Vagina (tissue), 2 donors: ENCODE measurements around the gene PTTG1IP. TPM values are rescaled to one million over a fixed set of nuclear protein-coding genes. Genes with fewer than 3 reads are reported as not detected.

Source experiments
- DNase-seq, 2 donors: peaks; one replicate each; pipeline ENCODE4 v3.0.0-alpha.2; 2017; ENCODE audit errors: extremely low spot score in 2 of 2
- H3K27ac ChIP-seq: fragments of 200-600 bp; sonication (generic); one replicate; pipeline ENCODE4 v1.5.1; 2019
- H3K27me3 ChIP-seq: fragments of 200-600 bp; sonication (generic); one replicate; pipeline ENCODE4 v1.5.1; 2019
- H3K36me3 ChIP-seq, 2 donors: fragments of 200-600 bp; sonication (generic); one replicate each; pipeline ENCODE4 v1.5.1; 2017 to 2019
- H3K4me1 ChIP-seq: fragments of 200-600 bp; sonication (generic); one replicate; pipeline ENCODE4 v1.5.1; 2019
- H3K4me3 ChIP-seq, 2 donors: fragments of 200-600 bp; sonication (generic); 1 replicate in 1 of 2; 2 replicates in 1 of 2; pipeline ENCODE4 v1.5.1; 2016 to 2019
- H3K9me3 ChIP-seq: fragments of 200-600 bp; sonication (generic); one replicate; pipeline ENCODE4 v1.5.1; 2019
- POLR2A ChIP-seq, 2 donors: fragments of 450-650 bp; IDR thresholded peaks; one replicate each; pipeline ENCODE4 v1.6.1; 2017; ENCODE audit warnings: antibody characterized with exemption in 2 of 2, mild to moderate bottlenecking in 2 of 2, moderate library complexity in 2 of 2
- POLR2AphosphoS5 ChIP-seq, 2 donors: sonication (generic); formaldehyde crosslinking; IDR thresholded peaks; one replicate each; pipeline ENCODE4 v1.9.0; 2017; ENCODE audit warnings: antibody characterized with exemption in 2 of 2, mild to moderate bottlenecking in 2 of 2, low read depth in 1 of 2; ENCODE audit not compliant: insufficient read depth in 1 of 2
- intact Hi-C: fragments of 100-400 bp; cut with DNase I; formaldehyde crosslinking; loops from one replicate; pipeline ENCODE4 v1.15.1; 2023
- total RNA-seq: library from RNA; depleted of rRNA; stranded (reverse); fragments of >200 nt; gene quantifications from one replicate; pipeline ENCODE4 v1.2.3, GENCODE V29; 2016
- TF ChIP-seq, protein P1 (sequence below), 3 experiments: fragments of 450-650 bp in 2 of 3; fragments of 200-600 bp in 1 of 3; sonication (generic) in 1 of 3; IDR thresholded peaks; one replicate each; pipeline ENCODE4 v1.5.1; 2017 to 2019; ENCODE audit warnings: antibody characterized with exemption in 3 of 3, mild to moderate bottlenecking in 2 of 3, moderate library complexity in 2 of 3

PTTG1IP gene
- total RNA-seq, 1 donor from 2014 or later, result 165 TPM

DNA sequence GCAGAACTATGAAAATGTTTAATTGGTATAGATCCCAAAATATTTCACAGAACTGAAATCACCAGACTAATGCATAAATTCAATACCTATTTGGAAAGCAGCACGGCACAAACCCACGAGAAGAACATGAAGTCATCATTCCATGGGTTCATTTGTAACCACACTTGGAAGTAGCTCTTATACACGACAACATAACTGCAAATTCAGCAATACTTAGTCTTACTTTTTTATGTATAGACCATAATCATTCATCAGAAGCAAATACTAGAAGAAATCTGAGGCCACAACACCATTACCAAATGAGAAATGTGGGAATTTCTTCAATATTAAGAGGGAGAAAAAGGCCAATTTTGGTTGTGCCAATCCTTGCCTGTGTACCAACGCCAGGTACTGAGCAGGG is 67.6 kb downstream of the PTTG1IP start:
- H3K9me3 ChIP-seq, result no peaks in the 10 kb centered on the region
- intact Hi-C loops, result loop anchor here (10.0 kb wide), 2 partner anchors 129 to 471 kb away; partner anchors contain the start of gene CFAP410
- H3K27ac ChIP-seq, result no peak overlapping the region
- peaks cover 0 to 35% of the 10 kb centered on the region in 2 donors for H3K36me3 ChIP-seq
- H3K27me3 ChIP-seq, result no peaks in the 10 kb centered on the region
- DNase-seq, result no peak
- no peak overlapping the region for H3K4me3 ChIP-seq
- peaks cover 15% of the 10 kb centered on the region for H3K4me1 ChIP-seq
- TF ChIP-seq POLR2A (IDR thresholded peaks at IDR 0.05), result no peak
- TF ChIP-seq, protein P1, sequence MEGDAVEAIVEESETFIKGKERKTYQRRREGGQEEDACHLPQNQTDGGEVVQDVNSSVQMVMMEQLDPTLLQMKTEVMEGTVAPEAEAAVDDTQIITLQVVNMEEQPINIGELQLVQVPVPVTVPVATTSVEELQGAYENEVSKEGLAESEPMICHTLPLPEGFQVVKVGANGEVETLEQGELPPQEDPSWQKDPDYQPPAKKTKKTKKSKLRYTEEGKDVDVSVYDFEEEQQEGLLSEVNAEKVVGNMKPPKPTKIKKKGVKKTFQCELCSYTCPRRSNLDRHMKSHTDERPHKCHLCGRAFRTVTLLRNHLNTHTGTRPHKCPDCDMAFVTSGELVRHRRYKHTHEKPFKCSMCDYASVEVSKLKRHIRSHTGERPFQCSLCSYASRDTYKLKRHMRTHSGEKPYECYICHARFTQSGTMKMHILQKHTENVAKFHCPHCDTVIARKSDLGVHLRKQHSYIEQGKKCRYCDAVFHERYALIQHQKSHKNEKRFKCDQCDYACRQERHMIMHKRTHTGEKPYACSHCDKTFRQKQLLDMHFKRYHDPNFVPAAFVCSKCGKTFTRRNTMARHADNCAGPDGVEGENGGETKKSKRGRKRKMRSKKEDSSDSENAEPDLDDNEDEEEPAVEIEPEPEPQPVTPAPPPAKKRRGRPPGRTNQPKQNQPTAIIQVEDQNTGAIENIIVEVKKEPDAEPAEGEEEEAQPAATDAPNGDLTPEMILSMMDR (IDR thresholded peaks at IDR 0.05), result no peak
- TF ChIP-seq POLR2AphosphoS5 (IDR thresholded peaks at IDR 0.05; ENCODE audit: insufficient read depth in 1 of 2, low read depth in 1 of 2), result no peak

DNA sequence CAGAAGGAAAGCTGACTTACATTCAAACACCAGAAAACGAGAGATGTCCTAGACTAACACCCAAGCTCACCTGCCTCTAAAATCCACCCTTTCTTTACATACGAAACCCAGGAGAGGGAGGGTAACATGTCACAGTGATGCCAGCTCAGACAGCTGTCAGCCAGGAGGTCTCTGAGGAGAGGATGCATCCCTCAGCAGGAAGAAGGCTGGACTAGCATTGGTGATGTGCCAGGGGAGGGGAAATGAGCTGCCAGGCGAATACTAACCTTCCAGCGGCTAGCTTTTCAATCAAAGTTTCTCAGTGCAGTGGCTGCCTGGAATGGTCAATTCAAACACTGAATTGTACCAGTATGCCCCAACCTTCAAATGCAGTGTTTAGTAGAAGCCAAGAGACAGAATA is 68.3 kb downstream of the PTTG1IP start:
- no peak overlapping the region for H3K4me3 ChIP-seq
- no peak overlapping the region for H3K27ac ChIP-seq
- peaks cover 0 to 35% of the 10 kb centered on the region in 2 donors for H3K36me3 ChIP-seq
- peaks cover 21% of the 10 kb centered on the region for H3K4me1 ChIP-seq
- TF ChIP-seq, protein P1 (IDR thresholded peaks at IDR 0.05), result no peak
- TF ChIP-seq POLR2AphosphoS5 (IDR thresholded peaks at IDR 0.05; ENCODE audit: insufficient read depth in 1 of 2, low read depth in 1 of 2), result no peak
- TF ChIP-seq POLR2A (IDR thresholded peaks at IDR 0.05), result no peak
- H3K27me3 ChIP-seq, result no peaks in the 10 kb centered on the region
- H3K9me3 ChIP-seq, result no peaks in the 10 kb centered on the region
- no peak for DNase-seq
- intact Hi-C loops, result loop anchor here (10.0 kb wide), 2 partner anchors 130 to 470 kb away; partner anchors contain the start of gene CFAP410

DNA sequence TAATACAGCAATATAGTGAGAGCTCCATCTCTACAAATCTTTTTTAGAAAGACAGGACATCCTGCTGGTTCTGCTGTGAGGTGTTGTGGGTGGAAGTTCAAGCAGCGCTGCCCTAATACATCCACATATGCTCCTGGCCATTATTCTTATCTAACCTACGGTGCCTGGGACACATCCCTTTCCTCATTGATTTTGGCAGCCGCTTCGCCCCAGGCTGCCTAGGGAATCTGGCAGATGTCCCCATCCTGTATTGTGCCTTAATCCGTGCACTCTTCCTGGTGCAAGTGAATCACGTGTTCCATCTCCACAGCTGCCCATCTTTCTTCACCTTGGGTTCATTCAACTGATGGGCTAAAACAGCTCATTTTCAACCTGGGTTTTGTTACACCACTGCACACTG is 68.7 kb downstream of the PTTG1IP start:
- no peak for TF ChIP-seq POLR2A (IDR thresholded peaks at IDR 0.05)
- peaks cover 0 to 35% of the 10 kb centered on the region in 2 donors for H3K36me3 ChIP-seq
- no peak for DNase-seq
- peaks cover 26% of the 10 kb centered on the region for H3K4me1 ChIP-seq
- H3K9me3 ChIP-seq, result no peaks in the 10 kb centered on the region
- no peaks in the 10 kb centered on the region for H3K27me3 ChIP-seq
- intact Hi-C loops, result loop anchor here (10.0 kb wide), 2 partner anchors 130 to 470 kb away; partner anchors contain the start of gene CFAP410
- no peak overlapping the region for H3K4me3 ChIP-seq
- H3K27ac ChIP-seq, result no peak overlapping the region

DNA sequence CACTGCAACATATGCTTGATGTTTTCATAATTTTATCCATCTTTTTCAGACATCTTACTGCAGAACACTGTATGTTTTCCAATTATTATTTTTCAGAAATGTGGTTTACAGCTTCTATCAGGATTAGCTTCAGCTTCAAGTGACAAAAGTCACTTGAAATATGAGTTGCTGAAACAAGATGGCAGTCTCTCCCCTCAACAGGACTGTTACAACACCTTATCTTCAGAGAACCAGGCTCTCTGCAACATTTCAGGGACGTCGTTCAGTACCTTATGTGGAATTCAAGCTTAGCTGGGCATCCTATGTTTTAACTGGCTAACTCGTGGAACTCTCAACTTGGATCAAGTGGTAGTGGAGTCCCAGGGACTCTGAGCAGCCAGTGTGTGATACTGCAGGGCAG is 69.8 kb downstream of the PTTG1IP start:
- peaks cover 0 to 27% of the 10 kb centered on the region in 2 donors for H3K36me3 ChIP-seq
- intact Hi-C loops, result loop anchor here (10.0 kb wide), 2 partner anchors 131 to 469 kb away; partner anchors contain the start of gene CFAP410
- DNase-seq, result no peak
- no peak overlapping the region for H3K4me3 ChIP-seq
- TF ChIP-seq, protein P1 (IDR thresholded peaks at IDR 0.05), result no peak
- TF ChIP-seq POLR2A (IDR thresholded peaks at IDR 0.05), result no peak
- no peak for TF ChIP-seq POLR2AphosphoS5 (IDR thresholded peaks at IDR 0.05; ENCODE audit: insufficient read depth in 1 of 2, low read depth in 1 of 2)
- no peaks in the 10 kb centered on the region for H3K27me3 ChIP-seq
- H3K4me1 ChIP-seq, result peaks cover 26% of the 10 kb centered on the region
- H3K9me3 ChIP-seq, result no peaks in the 10 kb centered on the region
- no peak overlapping the region for H3K27ac ChIP-seq

DNA sequence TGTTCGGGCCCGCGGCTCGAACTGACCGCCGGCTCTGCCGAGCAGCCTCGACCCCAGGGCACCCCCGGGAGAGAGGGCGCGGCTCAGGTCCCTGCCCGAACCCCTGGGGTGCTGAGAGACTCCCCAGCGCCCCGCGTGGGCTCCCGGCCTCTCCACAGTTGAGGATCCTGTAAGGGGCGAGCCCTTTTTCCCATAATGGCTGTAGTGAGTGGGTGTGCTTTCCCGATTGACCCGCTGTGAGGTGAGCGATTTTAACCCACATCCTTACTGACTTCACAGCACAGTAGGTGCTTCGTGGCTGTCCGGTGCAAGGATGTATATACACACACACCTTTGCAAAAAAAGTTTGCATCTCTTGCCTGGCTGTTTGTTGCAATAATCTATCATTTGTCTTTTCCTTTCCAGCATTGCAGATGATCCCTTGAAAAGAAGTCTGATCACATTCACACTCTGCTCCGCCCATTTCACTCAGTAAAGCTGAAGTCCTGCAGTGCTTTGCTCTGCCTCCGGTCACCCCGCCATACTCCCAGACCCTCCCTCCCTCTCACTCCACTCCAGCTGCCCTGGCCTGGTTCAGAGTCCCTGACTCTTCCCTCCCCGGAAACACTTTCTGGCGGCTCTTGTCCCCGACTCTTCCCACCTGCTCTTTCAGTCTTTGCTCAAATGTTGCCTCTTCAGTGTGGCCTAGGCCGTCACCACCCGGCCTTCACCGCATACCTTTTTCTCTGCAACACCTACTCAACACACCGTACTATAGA is 70.9 kb downstream of the PTTG1IP start:
- TF ChIP-seq POLR2A (IDR thresholded peaks at IDR 0.05) (no peak), POLR2AphosphoS5 (IDR thresholded peaks at IDR 0.05; ENCODE audit: insufficient read depth in 1 of 2, low read depth in 1 of 2) (no peak)
- TF ChIP-seq, protein P1 (IDR thresholded peaks at IDR 0.05), result no peak
- DNase-seq, result no peak
- Histone ChIP-seq H3K27me3 (no peaks in the 10 kb centered on the region), H3K4me3 (peak overlapping the region; percentile 81 to 95), H3K9me3 (no peaks in the 10 kb centered on the region), H3K27ac (peak overlapping the region; percentile 71), H3K4me1 (peaks cover 26% of the 10 kb centered on the region), H3K36me3 (peaks cover 0 to 20% of the 10 kb centered on the region in 2 donors)
- intact Hi-C loops, result loop anchor here (10.0 kb wide), 2 partner anchors 132 to 468 kb away; partner anchors contain the start of gene CFAP410
